NOMO-1 (cell line): ENCODE results near the gene ITM2B.
"Not testable (repeated sequence)": the region's sequence is repeated elsewhere in the genome, so short reads cannot be mapped to it uniquely, and the experiment has no call there.

Source experiments
- DNase-seq, 2 experiments: peaks; one replicate each; lab custom pipeline; 2025; ENCODE audit not compliant: unreplicated experiment in 2 of 2; lab: John Stamatoyannopoulos, UW

Gene ITM2B

GRCh38 chr13:48222358-48223301, 10.4 kb upstream of the ITM2B start:
- peak; percentile 69 to 91 for DNase-seq

DNA sequence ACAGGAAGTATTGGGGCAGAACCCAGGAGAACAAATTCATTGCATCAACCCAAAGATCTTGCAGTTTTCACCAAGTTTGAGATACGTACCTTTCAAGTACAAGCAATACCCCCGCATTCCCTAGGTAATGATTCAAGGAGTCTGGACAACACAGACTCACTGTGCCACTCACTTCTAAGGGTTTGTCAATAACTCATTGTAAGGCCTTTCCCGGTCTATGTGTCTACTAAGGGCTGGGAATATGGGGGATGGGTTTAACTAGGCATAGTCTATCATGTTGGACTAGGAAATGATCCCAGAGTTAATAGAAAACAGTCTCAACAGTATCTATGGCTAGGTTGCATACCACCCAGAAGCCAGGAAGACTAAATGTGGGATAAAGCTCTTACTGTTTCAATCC, 8.3 kb upstream of the ITM2B start:
- no peak for DNase-seq

DNA sequence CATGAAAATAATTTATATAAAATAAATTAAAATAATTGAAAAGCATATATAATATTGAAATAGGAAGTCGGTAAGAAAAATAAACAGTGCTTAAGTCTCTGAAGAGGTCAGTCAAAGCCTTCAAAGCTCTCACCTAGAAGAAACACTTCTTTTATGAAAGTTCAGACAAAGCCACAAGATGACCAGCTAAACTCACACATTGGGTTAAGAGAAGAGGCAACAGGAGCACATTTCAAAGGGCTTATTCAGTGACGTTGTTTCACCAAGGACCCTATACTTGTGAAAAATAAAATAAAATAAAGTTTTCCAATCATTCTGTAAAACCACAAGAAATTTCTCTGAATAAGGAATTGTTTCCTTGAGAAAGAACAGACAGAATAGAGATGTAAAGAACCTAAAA, 2.5 kb upstream of the ITM2B start:
- DNase-seq = no peak

- DNase-seq = no peak
Observed at GRCh38 chr13:48231080-48231479, 1.9 kb upstream of the ITM2B start.

DNA sequence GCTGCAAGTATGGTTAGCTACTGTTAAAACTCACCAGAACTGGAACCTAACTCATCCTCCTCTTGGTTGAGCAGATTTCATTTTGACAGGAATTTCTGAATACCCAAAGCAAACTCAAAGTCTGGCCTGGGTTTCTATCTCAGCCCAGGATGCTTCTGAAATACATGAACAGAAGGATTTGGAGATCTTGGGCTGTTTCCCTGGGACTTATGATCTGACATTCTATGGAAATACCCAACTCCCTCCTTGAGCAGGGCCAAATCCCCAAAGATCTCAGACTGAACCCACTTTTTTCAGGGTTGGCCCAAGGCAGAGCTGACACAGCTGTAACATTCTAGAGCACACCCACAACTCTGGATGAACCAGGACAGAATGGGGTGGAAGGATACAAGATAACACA, 1.1 kb upstream of the ITM2B start:
- no peak for DNase-seq

GRCh38 chr13:48232420-48233045, 473 bp upstream of the ITM2B start:
- peak in 1 of 2 experiments; percentile 36 for DNase-seq

DNA sequence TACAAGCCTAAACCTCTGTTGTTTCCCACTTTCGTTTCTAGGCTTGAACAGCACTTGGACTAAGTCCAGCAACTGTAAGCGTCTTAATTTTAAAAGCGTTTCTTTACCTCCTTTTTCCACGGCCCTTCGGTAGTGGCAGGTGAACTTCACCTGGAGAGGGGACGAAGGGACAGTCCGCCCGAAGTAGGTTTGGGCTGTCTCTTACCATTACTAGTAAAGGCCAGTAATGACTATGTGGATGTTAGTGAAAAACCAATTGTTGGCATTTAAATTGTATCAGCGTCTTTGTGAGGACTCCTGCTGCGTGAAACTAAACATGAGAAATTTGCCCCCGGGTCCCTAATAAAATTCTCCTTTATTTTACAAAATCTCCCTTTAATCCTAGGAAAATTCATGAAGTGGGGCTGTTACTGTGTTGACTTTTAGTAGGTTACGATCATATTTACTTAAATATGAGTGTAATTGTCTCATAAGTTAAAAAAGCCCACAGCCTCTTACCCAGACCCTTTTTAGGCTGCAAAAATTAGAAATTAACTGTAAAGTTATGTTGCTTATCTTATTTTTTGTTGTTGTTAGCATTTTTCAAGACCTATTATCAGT, 983 bp downstream of the ITM2B start:
- peak in 1 of 2 experiments; percentile 73 for DNase-seq

DNA sequence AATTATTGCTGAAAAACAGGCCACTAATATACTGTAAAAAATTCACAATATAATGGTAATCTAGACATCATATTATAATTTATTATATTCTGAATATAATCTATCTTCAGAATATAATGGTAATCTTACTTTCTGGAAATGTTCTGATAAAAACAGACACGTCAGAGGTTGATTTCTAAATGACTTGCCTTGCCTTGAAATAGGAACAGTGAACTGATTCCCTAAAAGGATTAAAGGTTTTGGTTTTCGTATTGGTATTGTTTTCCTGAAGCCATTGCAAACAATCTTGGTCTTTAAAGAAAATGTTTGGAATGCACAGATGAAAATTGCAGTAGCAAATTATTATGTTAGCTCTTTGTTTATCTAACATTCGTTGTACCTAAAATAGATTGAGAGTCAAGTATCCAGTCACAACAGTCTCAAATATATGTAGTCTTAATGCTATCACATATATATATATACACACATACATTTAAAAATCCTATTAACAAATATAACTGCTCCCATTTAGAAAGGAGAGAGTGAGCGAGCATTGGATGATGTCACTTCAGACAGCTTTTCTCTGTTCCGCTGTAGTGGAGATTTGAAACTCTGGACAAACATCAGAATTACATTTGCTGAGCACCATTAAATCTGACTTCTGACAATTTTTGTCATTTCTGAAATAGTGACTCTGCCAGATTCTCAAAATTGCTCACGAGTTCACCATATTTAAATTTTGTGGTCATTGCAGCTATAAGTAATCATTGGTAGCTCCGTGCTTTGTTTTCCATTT, 1.7 kb downstream of the ITM2B start:
- DNase-seq = no peak

- DNase-seq = peak in 1 of 2 experiments; percentile 6
Observed at GRCh38 chr13:48235341-48236135, 2.5 kb downstream of the ITM2B start.

GRCh38 chr13:48236528-48237353, 3.7 kb downstream of the ITM2B start:
- peak; percentile 29 to 76 for DNase-seq

DNA sequence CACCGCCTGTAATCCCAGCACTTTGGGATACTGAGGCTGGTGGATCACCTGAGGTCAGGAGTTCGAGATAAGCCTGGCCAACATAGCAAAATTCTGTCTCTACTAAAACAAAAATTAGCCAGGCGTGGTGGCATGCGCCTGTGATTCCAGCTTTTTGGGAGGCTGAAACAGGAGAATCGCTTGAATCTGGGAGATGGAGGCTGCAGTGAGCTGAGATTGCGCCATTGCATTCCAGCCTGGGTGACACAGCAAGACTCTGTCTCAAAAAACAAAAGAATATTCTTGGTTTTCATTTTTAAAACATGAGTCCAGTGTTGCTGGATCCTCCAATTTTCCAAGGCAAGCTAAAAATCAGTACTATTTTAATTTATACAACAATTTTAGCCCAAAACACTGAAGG, 6.4 kb downstream of the ITM2B start:
- DNase-seq = not testable (repeated sequence)

DNA sequence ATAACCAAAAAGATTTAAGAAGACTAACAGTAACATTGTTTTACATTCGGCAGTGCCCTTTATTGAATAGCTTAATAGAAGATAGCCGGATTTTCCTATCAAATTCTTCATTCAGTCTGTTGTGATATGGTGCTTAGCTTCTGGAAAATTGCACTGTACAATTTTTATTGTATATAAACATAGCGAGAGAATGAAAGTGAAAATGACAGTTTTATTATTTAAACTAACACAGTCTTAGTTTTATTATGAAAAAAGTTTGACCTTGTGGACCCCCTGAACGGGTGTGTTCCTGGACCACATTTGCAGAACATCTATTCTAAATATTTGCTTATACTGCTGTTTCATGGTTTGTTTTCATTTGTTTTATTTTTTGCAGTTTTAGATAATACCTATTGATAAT, 8.6 kb downstream of the ITM2B start:
- no peak for DNase-seq

DNA sequence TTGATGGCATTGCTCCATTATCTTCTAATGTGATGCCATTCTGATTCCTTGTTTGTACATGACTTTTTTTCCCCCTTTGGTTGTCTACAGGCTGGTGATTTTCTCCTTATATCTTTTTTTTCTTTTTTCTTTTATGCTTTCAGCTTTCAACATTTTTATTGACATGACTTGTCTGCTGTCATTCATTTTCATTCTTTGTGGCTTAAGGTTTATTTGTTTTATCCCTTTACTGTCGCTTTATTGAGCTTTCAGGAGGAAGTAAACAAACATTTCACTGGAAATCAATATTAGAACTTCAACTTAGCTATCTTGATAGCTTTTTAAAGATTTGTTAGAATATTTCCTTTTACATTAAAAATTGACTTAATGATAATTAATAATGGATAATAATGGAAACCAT, 9.7 kb downstream of the ITM2B start:
- DNase-seq = no peak

DNA sequence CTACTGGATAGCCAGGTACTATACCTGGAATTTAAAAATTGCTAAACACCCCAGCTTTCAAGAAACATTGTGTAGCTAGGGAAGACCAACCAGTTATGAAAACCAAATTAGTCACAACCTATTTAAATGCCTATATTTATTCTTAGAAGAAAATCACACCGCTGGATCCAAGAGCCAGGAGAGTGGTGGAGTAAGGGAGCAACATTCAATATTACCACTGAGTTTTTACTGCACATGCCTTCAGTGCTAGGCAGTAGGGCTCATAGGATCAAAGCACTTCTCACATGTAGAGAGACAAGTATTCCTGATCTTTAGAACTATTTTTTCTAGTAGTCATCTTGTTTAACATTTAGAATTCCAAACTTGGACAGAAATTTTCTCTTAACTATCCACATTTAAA, 11.2 kb downstream of the ITM2B start:
- DNase-seq = no peak

DNA sequence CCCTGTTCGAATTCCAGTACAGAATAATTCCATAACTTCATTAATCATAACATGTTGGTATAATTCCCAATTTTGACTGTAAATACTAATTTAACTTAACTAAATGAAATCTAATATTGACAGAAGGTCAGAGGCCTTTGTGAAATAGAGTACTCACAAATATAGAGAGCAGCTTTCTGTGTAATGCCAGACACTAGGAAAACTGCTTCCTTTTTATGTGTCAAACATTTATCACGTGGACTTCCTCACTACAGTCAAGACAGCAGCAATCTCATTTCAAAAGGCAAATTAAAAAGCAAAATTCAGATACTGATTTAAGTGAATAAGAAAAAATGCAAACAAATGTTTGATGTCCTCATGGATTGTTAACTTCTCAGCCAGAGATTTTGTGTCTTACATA, 13.1 kb downstream of the ITM2B start:
- no peak for DNase-seq

DNA sequence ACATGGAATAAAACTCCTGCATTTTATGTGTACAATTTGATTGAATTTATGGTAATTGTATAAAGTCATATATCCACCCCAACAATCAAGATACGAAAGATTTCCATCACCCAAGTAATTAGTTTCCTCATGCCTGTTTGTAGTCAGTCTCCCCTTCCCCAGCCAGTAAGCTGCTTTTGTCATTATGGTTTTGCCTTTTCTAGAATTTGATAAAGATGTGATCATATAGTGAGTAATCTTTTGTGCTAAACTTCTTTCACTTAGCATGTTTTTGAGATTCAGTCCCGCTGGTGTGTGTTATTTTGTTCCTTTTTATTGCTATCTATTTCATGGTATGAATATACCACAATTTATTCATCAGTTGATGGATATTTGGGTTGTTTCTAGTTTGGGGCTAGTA, 16.0 kb downstream of the ITM2B start:
- no peak for DNase-seq

DNA sequence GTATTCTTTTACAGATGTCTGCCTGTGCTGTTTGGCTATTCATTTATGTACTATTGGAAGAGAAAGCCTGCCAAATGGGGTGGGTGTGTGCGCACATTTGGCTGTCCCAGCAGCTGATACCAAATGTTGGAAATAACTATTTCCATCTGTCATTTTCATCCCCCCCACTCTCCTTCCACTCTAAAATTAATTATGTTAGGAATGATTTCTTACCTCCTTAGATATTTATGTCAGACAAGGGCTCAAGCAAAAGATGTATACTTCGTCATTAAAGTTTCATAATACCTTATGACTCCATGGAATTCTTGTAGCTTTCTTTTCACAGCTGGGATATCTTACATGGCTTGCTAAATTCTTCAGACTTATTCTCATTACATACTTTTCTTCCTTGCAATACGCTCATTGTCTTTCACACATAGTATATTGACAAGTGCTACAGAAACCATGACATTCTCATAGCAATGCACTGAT, 18.6 kb downstream of the ITM2B start:
- DNase-seq = no peak

GRCh38 chr13:48252176-48252575, 19.2 kb downstream of the ITM2B start:
- DNase-seq = no peak

DNA sequence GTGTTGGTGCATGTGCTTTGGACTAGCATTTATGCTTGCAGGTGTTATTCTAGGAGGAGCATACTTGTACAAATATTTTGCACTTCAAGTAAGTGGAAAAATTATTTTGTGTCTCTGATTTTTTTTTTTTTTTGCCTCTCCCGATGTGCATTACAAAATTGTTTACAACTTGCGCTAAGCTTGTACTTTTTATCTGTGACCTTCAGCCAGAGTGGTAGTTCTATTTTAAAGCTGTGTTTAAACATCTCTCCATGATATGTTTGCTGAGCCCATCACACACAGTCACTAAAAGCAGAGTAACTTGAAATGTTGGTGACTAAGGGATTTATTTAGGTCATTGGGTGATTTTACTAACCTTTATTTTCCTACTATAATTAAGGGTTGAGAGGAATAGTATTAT, 20.8 kb downstream of the ITM2B start:
- no peak for DNase-seq
